HepG2 (cell line): ENCODE data around the gene FBN3. TPM values are rescaled to one million over a fixed set of nuclear protein-coding genes. Genes with fewer than 3 reads are reported as not detected.

Experiments
- FOXA3 ChIP-seq: IDR thresholded peaks from 2 replicates; pipeline ENCODE4 v1.6.1; 2016; ENCODE audit warnings: missing genetic modification reagents, missing compliant biosample characterization
- HIVEP1 ChIP-seq: sonication (generic); formaldehyde crosslinking; IDR thresholded peaks from 2 replicates; pipeline ENCODE4 v1.4.0; 2020; ENCODE audit warnings: mild to moderate bottlenecking, missing genetic modification reagents
- RBM39 ChIP-seq: fragments of 200-400 bp; formaldehyde crosslinking; IDR thresholded peaks from one replicate; pipeline ENCODE4 v1.6.1; 2018; ENCODE audit warnings: antibody characterized with exemption, mild to moderate bottlenecking, low read depth, low read length; ENCODE audit not compliant: poor library complexity, severe bottlenecking
- ZNF720 ChIP-seq: sonication (generic); formaldehyde crosslinking; IDR thresholded peaks from 2 replicates; pipeline ENCODE4 v1.4.0; 2020; ENCODE audit warnings: missing genetic modification reagents
- polyA plus RNA-seq, 8 experiments: library from polyadenylated mRNA; depleted of rRNA in 3 of 8; stranded (reverse) in 7 of 8; unstranded in 1 of 8; fragments of >200 nt; fragmentation: Illumina TruSeq in 4 of 8; extraction: Trizol in 4 of 8; gene quantifications; 2 replicates each; pipeline versions ENCODE4 v1.2.1 to v1.2.3, GENCODE V29; 2011 to 2016; ENCODE audit warnings: low read depth in 4 of 8, missing spikeins in 1 of 8, mixed read lengths in 1 of 8; ENCODE audit not compliant: insufficient read depth in 1 of 8
- total RNA-seq, 5 experiments: library from RNA; depleted of rRNA; stranded (reverse); fragments of >200 nt; fragmentation: Illumina TruSeq; extraction: Trizol; gene quantifications; 2 replicates each; pipeline ENCODE4 v1.2.3, GENCODE V29; 2016; ENCODE audit warnings: low read depth in 1 of 5
- TF ChIP-seq, protein P1 (sequence below): sonication (generic); formaldehyde crosslinking; IDR thresholded peaks from 2 replicates; pipeline ENCODE4 v1.5.1; 2020; ENCODE audit warnings: mild to moderate bottlenecking, missing genetic modification reagents, moderate library complexity
- TF ChIP-seq, protein P2 (sequence below): sonication (generic); formaldehyde crosslinking; IDR thresholded peaks from 2 replicates; pipeline ENCODE4 v1.5.0; 2020; ENCODE audit warnings: missing genetic modification reagents, mild to moderate bottlenecking, borderline replicate concordance
- TF ChIP-seq, protein P3 (sequence below): sonication (generic); formaldehyde crosslinking; IDR thresholded peaks from 2 replicates; pipeline ENCODE4 v1.4.0; 2020; ENCODE audit warnings: mild to moderate bottlenecking, low read depth, missing genetic modification reagents
- TF ChIP-seq, protein P4 (sequence below): sonication (generic); formaldehyde crosslinking; IDR thresholded peaks from 2 replicates; pipeline ENCODE4 v1.5.1; 2020; ENCODE audit warnings: mild to moderate bottlenecking, missing genetic modification reagents, borderline replicate concordance

Gene FBN3
- total and polyA plus RNA-seq, 2 of the 13 experiments (the other 11 are each of a cell fraction or from before 2014, with no cell fraction given): 0.20 to 1.3 TPM

DNA sequence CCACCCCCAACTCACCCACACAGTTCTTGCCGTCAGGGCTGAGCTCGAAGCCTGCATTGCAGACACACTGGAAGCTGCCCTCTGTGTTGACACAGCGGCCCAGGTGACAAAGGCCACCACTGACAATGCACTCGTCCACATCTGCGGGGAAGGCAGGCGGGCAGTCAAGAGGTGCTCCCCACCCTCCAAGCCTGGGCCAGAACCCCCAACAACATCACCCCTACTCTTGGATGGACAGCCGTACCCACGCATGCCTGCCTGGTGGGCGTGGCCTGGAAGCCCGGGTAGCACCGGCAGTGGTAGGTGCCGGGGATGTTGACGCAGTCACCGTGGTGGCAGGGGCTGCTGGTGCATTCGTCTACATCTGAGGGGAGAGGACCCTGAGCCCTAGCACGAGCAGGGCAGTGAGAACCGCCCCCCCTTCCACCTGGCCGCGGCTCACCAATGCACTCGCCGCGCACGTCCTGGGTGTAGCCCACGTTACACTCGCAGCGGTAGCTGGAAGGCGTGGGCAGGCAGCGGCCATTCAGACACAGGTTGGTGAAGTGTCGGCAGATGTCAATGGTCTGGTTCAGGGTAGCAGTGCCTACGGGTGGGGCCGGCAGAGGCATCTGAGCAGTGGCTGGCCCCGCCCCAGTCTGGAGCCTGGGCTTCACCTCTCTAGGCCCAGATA lies 13.3 kb downstream of the FBN3 start (continued):
- TF ChIP-seq, protein P1, sequence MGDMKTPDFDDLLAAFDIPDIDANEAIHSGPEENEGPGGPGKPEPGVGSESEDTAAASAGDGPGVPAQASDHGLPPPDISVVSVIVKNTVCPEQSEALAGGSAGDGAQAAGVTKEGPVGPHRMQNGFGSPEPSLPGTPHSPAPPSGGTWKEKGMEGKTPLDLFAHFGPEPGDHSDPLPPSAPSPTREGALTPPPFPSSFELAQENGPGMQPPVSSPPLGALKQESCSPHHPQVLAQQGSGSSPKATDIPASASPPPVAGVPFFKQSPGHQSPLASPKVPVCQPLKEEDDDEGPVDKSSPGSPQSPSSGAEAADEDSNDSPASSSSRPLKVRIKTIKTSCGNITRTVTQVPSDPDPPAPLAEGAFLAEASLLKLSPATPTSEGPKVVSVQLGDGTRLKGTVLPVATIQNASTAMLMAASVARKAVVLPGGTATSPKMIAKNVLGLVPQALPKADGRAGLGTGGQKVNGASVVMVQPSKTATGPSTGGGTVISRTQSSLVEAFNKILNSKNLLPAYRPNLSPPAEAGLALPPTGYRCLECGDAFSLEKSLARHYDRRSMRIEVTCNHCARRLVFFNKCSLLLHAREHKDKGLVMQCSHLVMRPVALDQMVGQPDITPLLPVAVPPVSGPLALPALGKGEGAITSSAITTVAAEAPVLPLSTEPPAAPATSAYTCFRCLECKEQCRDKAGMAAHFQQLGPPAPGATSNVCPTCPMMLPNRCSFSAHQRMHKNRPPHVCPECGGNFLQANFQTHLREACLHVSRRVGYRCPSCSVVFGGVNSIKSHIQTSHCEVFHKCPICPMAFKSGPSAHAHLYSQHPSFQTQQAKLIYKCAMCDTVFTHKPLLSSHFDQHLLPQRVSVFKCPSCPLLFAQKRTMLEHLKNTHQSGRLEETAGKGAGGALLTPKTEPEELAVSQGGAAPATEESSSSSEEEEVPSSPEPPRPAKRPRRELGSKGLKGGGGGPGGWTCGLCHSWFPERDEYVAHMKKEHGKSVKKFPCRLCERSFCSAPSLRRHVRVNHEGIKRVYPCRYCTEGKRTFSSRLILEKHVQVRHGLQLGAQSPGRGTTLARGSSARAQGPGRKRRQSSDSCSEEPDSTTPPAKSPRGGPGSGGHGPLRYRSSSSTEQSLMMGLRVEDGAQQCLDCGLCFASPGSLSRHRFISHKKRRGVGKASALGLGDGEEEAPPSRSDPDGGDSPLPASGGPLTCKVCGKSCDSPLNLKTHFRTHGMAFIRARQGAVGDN (CRISPR knock-in tag): peak; percentile 73
- no peak for TF ChIP-seq ZNF720 (CRISPR knock-in tag)
- TF ChIP-seq, protein P2, sequence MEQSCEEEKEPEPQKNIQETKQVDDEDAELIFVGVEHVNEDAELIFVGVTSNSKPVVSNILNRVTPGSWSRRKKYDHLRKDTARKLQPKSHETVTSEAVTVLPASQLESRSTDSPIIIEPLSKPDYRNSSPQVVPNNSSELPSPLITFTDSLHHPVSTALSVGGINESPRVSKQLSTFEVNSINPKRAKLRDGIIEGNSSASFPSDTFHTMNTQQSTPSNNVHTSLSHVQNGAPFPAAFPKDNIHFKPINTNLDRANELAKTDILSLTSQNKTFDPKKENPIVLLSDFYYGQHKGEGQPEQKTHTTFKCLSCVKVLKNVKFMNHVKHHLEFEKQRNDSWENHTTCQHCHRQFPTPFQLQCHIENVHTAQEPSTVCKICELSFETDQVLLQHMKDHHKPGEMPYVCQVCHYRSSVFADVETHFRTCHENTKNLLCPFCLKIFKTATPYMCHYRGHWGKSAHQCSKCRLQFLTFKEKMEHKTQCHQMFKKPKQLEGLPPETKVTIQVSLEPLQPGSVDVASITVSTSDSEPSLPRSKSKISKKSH (CRISPR knock-in tag): 0 out of 2 replicates have a peak, but pooled peaks have one; percentile 35
- TF ChIP-seq, protein P3, sequence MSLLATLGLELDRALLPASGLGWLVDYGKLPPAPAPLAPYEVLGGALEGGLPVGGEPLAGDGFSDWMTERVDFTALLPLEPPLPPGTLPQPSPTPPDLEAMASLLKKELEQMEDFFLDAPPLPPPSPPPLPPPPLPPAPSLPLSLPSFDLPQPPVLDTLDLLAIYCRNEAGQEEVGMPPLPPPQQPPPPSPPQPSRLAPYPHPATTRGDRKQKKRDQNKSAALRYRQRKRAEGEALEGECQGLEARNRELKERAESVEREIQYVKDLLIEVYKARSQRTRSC: no peak
- TF ChIP-seq, protein P4, sequence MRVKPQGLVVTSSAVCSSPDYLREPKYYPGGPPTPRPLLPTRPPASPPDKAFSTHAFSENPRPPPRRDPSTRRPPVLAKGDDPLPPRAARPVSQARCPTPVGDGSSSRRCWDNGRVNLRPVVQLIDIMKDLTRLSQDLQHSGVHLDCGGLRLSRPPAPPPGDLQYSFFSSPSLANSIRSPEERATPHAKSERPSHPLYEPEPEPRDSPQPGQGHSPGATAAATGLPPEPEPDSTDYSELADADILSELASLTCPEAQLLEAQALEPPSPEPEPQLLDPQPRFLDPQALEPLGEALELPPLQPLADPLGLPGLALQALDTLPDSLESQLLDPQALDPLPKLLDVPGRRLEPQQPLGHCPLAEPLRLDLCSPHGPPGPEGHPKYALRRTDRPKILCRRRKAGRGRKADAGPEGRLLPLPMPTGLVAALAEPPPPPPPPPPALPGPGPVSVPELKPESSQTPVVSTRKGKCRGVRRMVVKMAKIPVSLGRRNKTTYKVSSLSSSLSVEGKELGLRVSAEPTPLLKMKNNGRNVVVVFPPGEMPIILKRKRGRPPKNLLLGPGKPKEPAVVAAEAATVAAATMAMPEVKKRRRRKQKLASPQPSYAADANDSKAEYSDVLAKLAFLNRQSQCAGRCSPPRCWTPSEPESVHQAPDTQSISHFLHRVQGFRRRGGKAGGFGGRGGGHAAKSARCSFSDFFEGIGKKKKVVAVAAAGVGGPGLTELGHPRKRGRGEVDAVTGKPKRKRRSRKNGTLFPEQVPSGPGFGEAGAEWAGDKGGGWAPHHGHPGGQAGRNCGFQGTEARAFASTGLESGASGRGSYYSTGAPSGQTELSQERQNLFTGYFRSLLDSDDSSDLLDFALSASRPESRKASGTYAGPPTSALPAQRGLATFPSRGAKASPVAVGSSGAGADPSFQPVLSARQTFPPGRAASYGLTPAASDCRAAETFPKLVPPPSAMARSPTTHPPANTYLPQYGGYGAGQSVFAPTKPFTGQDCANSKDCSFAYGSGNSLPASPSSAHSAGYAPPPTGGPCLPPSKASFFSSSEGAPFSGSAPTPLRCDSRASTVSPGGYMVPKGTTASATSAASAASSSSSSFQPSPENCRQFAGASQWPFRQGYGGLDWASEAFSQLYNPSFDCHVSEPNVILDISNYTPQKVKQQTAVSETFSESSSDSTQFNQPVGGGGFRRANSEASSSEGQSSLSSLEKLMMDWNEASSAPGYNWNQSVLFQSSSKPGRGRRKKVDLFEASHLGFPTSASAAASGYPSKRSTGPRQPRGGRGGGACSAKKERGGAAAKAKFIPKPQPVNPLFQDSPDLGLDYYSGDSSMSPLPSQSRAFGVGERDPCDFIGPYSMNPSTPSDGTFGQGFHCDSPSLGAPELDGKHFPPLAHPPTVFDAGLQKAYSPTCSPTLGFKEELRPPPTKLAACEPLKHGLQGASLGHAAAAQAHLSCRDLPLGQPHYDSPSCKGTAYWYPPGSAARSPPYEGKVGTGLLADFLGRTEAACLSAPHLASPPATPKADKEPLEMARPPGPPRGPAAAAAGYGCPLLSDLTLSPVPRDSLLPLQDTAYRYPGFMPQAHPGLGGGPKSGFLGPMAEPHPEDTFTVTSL (CRISPR knock-in tag): no peak
- no peak for TF ChIP-seq HIVEP1
- peak; percentile 83 for TF ChIP-seq FOXA3 (CRISPR knock-in tag)
- TF ChIP-seq RBM39: peak; percentile 23
